PC-3 (cell line): ENCODE results near the gene RBMY1A1.
"Not testable (repeated sequence)": the region's sequence is repeated elsewhere in the genome, so short reads cannot be mapped to it uniquely, and the experiment has no call there.

Source experiments
- CTCF ChIP-seq: fragments of 300-600 bp; sonication (generic); conservative IDR thresholded peaks from 2 replicates; pipeline ENCODE4 v1.5.1; 2017; ENCODE audit warnings: antibody characterized with exemption, low read depth, mild to moderate bottlenecking, low read length
- EZH2 ChIP-seq: fragments of 300-600 bp; sonication (generic); IDR thresholded peaks from one replicate; pipeline ENCODE4 v1.6.1; 2017; ENCODE audit warnings: antibody characterized with exemption, mild to moderate bottlenecking, low read length; ENCODE audit not compliant: unreplicated experiment

- TF ChIP-seq CTCF, EZH2: not testable (repeated sequence)
These were observed 61.6 kb downstream of the RBMY1A1 start for GRCh38 chrY:21596287-21596686.
